Activated naive CD8-positive, alpha-beta T cell treated with anti-CD3 and anti-CD28 coated beads, Interleukin-2, amount 10 ng/mL, durations not matched to agents 7 days and 5 days (primary cell): ENCODE data around the gene WASF3. TPM values are rescaled to one million over a fixed set of nuclear protein-coding genes. Genes with fewer than 3 reads are reported as not detected.

Experiments
- total RNA-seq, 2 experiments: library from RNA; stranded (reverse); gene quantifications; one replicate each; pipeline ENCODE4 v1.2.3, GENCODE V29; 2021

Gene WASF3
- total RNA-seq, 2 experiments from 2014 or later, result not detected

Other genes starting within 250 kb of the WASF3 start
- not detected for gene GPR12, start 203.1 kb downstream of the WASF3 start, total RNA-seq